Osteoblast (primary cell): Measurements from ENCODE around the gene MPND. TPM values are rescaled to one million over a fixed set of nuclear protein-coding genes. Genes with fewer than 3 reads are reported as not detected.
"Not testable (repeated sequence)": the region's sequence is repeated elsewhere in the genome, so short reads cannot be mapped to it uniquely, and the experiment has no call there.

Source experiments
- DNase-seq: peaks from one replicate; pipeline ENCODE4 v3.0.0; 2011; ENCODE audit warnings: low spot score, mixed read lengths; ENCODE audit not compliant: insufficient read length; ENCODE audit errors: missing footprints
- H2AFZ ChIP-seq: 2 replicates; pipeline ENCODE4 v1.6.0; 2011; ENCODE audit warnings: mild to moderate bottlenecking, low read length
- H3K27ac ChIP-seq: 2 replicates; pipeline ENCODE4 v1.5.1; 2011; ENCODE audit warnings: mild to moderate bottlenecking, low read depth, low read length, moderate library complexity
- H3K27me3 ChIP-seq: 2 replicates; pipeline ENCODE4 v1.6.0; 2012; ENCODE audit warnings: mild to moderate bottlenecking, control low read depth, inconsistent platforms, low read length, moderate library complexity; ENCODE audit not compliant: insufficient read depth
- H3K36me3 ChIP-seq: 2 replicates; pipeline ENCODE4 v1.5.1; 2011; ENCODE audit warnings: mild to moderate bottlenecking, low read length, control low read depth, moderate library complexity; ENCODE audit not compliant: insufficient read depth
- H3K4me1 ChIP-seq: 2 replicates; pipeline ENCODE4 v1.5.1; 2011; ENCODE audit warnings: mild to moderate bottlenecking, low read length, control low read depth, moderate library complexity; ENCODE audit not compliant: insufficient read depth
- H3K4me2 ChIP-seq: 2 replicates; pipeline ENCODE4 v1.6.0; 2011; ENCODE audit warnings: mild to moderate bottlenecking, low read length; ENCODE audit not compliant: insufficient read depth
- H3K4me3 ChIP-seq: fragments of 200-600 bp; sonication (generic); 3 replicates; pipeline ENCODE4 v1.5.1; 2012; ENCODE audit warnings: mild to moderate bottlenecking, low read length, inconsistent platforms; ENCODE audit not compliant: insufficient read depth
- H3K79me2 ChIP-seq: 2 replicates; pipeline ENCODE4 v1.6.0; 2012; ENCODE audit warnings: mild to moderate bottlenecking, low read length, control low read depth, inconsistent platforms; ENCODE audit not compliant: insufficient read depth
- H3K9me3 ChIP-seq: 2 replicates; pipeline ENCODE4 v1.5.1; 2011; ENCODE audit warnings: low read depth, low read length, control low read depth
- H4K20me1 ChIP-seq: 2 replicates; pipeline ENCODE4 v1.6.0; 2012; ENCODE audit warnings: mild to moderate bottlenecking, low read length, control low read depth; ENCODE audit not compliant: insufficient read depth
- CTCF ChIP-seq: IDR thresholded peaks from 2 replicates; pipeline ENCODE4 v1.5.1; 2011; ENCODE audit warnings: mild to moderate bottlenecking, low read depth, low read length, moderate library complexity; ENCODE audit errors: extremely low read depth
- total RNA-seq: library from RNA; depleted of rRNA; stranded (reverse); fragments of >200 nt; gene quantifications from 2 replicates; pipeline ENCODE4 v1.2.3, GENCODE V29; 2012

The MPND gene
- total RNA-seq, 1 donor = 6.9 TPM

- Histone ChIP-seq H2AFZ (peak overlapping the region; percentile 99), H3K27ac (peak overlapping the region; percentile 70), H3K79me2 (no peaks in the 10 kb centered on the region), H3K4me1 (peaks cover 20% of the 10 kb centered on the region), H3K4me2 (peak overlapping the region; percentile 100), H3K9me3 (no peaks in the 10 kb centered on the region), H4K20me1 (no peaks in the 10 kb centered on the region), H3K36me3 (peaks cover 2% of the 10 kb centered on the region), H3K27me3 (no peaks in the 10 kb centered on the region), H3K4me3 (peak overlapping the region; percentile 91)
- DNase-seq = peak; percentile 99
- TF ChIP-seq CTCF = peak; percentile 28
Measured at GRCh38 chr19:4342615-4343369, 570 bp upstream of the MPND start.

- Histone ChIP-seq H2AFZ (no peak overlapping the region), H4K20me1 (no peaks in the 10 kb centered on the region), H3K9me3 (no peaks in the 10 kb centered on the region), H3K36me3 (peaks cover 2% of the 10 kb centered on the region), H3K4me3 (no peak overlapping the region), H3K4me1 (peaks cover 15% of the 10 kb centered on the region), H3K4me2 (no peak overlapping the region), H3K27ac (no peak overlapping the region), H3K27me3 (no peaks in the 10 kb centered on the region), H3K79me2 (no peaks in the 10 kb centered on the region)
- TF ChIP-seq CTCF = no peak
- DNase-seq = no peak
Measured at GRCh38 chr19:4345342-4346019, 2.1 kb downstream of the MPND start.

- Histone ChIP-seq H3K27me3 (no peaks in the 10 kb centered on the region), H3K4me1 (peaks cover 15% of the 10 kb centered on the region), H3K4me2 (no peak overlapping the region), H3K79me2 (no peaks in the 10 kb centered on the region), H3K36me3 (peaks cover 2% of the 10 kb centered on the region), H2AFZ (no peak overlapping the region), H3K27ac (no peak overlapping the region), H3K4me3 (no peak overlapping the region), H3K9me3 (no peaks in the 10 kb centered on the region), H4K20me1 (no peaks in the 10 kb centered on the region)
- DNase-seq = no peak
- no peak for TF ChIP-seq CTCF
Measured at GRCh38 chr19:4346020-4346383, 2.6 kb downstream of the MPND start.

- no peak overlapping the region for H3K4me2 ChIP-seq
- peak; percentile 13 for DNase-seq
- H3K27me3 ChIP-seq = no peaks in the 10 kb centered on the region
- peaks cover 2% of the 10 kb centered on the region for H3K36me3 ChIP-seq
- no peaks in the 10 kb centered on the region for H3K9me3 ChIP-seq
- peaks cover 9% of the 10 kb centered on the region for H3K4me1 ChIP-seq
- no peak for TF ChIP-seq CTCF
- no peak overlapping the region for H2AFZ ChIP-seq
- no peak overlapping the region for H3K27ac ChIP-seq
- H4K20me1 ChIP-seq = no peaks in the 10 kb centered on the region
- H3K4me3 ChIP-seq = no peak overlapping the region
- H3K79me2 ChIP-seq = no peaks in the 10 kb centered on the region
Measured at GRCh38 chr19:4347521-4347920, 4.2 kb downstream of the MPND start.

GRCh38 chr19:4349225-4349624 lies 5.9 kb downstream of the MPND start:
- H3K4me2 ChIP-seq, H3K27me3 ChIP-seq, H3K4me1 ChIP-seq, H2AFZ ChIP-seq, H4K20me1 ChIP-seq, H3K9me3 ChIP-seq, H3K79me2 ChIP-seq, H3K4me3 ChIP-seq, DNase-seq, H3K27ac ChIP-seq, H3K36me3 ChIP-seq: not testable (repeated sequence)
